A673 (cell line): ENCODE measurements around the gene GPR176.

Source experiments
- CTCF ChIP-seq: fragments of 300-800, 200-600 bp; sonication (generic); conservative IDR thresholded peaks from 2 replicates; pipeline ENCODE4 v1.5.1; 2017; ENCODE audit warnings: low read depth, mild to moderate bottlenecking, antibody characterized with exemption, low read length, moderate library complexity, mixed read lengths
- EZH2 ChIP-seq: fragments of 200-600 bp; sonication (generic); IDR thresholded peaks from 2 replicates; pipeline ENCODE4 v1.6.1; 2017; ENCODE audit warnings: borderline replicate concordance, low read depth, mild to moderate bottlenecking, mixed read lengths, antibody characterized with exemption, low read length; ENCODE audit not compliant: poor library complexity, severe bottlenecking

GRCh38 chr15:39852250-39852649 is 67.8 kb downstream of the GPR176 start:
- no peak for TF ChIP-seq CTCF
- TF ChIP-seq EZH2 = no peak
